Hematopoietic multipotent progenitor cell treated with erythropoietin and hydrocortisone succinate and interleukin-3 and kit ligand, for 4 days (in vitro differentiated cells): ENCODE measurements around the gene MCMBP.
"Not testable (repeated sequence)": the region's sequence is repeated elsewhere in the genome, so short reads cannot be mapped to it uniquely, and the experiment has no call there.

Experiments used
- DNase-seq: peaks from one replicate; pipeline ENCODE4 v3.0.0-alpha.2; 2015

Gene MCMBP

GRCh38 chr10:119827430-119827829 lies 45.2 kb downstream of the MCMBP start:
- no peak for DNase-seq

- no peak for DNase-seq
Measured at GRCh38 chr10:119826771-119827170, 45.9 kb downstream of the MCMBP start.

GRCh38 chr10:119824299-119824698 lies 48.3 kb downstream of the MCMBP start:
- no peak for DNase-seq

- DNase-seq = peak; percentile 62
Measured at GRCh38 chr10:119821182-119821581, 51.5 kb downstream of the MCMBP start.

GRCh38 chr10:119818889-119819270 lies 53.8 kb downstream of the MCMBP start:
- peak; percentile 26 for DNase-seq

- DNase-seq = peak; percentile 65
Measured at GRCh38 chr10:119817991-119818888, 54.4 kb downstream of the MCMBP start.

- DNase-seq = no peak
Measured at GRCh38 chr10:119815671-119816070, 57.0 kb downstream of the MCMBP start.

GRCh38 chr10:119812684-119813083 lies 60.0 kb downstream of the MCMBP start:
- no peak for DNase-seq

GRCh38 chr10:119811122-119811521 lies 61.5 kb downstream of the MCMBP start:
- no peak for DNase-seq

- DNase-seq = peak; percentile 74
Measured at GRCh38 chr10:119807960-119808697, 64.5 kb downstream of the MCMBP start.

- DNase-seq = no peak
Measured at GRCh38 chr10:119806334-119807130, 66.1 kb downstream of the MCMBP start.

GRCh38 chr10:119805702-119806230 lies 66.9 kb downstream of the MCMBP start:
- no peak for DNase-seq

GRCh38 chr10:119803264-119803663 lies 69.4 kb downstream of the MCMBP start:
- no peak for DNase-seq

GRCh38 chr10:119801998-119802538 lies 70.6 kb downstream of the MCMBP start:
- DNase-seq = no peak

- DNase-seq = peak; percentile 35
Measured at GRCh38 chr10:119801176-119801575, 71.5 kb downstream of the MCMBP start.

GRCh38 chr10:119796039-119796438 lies 76.6 kb downstream of the MCMBP start:
- DNase-seq = no peak

- not testable (repeated sequence) for DNase-seq
Measured at GRCh38 chr10:119795101-119795500, 77.5 kb downstream of the MCMBP start.

- peak; percentile 96 for DNase-seq
Measured at GRCh38 chr10:119786117-119786769, 86.4 kb downstream of the MCMBP start.

GRCh38 chr10:119784340-119785067 lies 88.1 kb downstream of the MCMBP start:
- DNase-seq = peak; percentile 83

- DNase-seq = no peak
Measured at GRCh38 chr10:119783665-119784027, 89.0 kb downstream of the MCMBP start.

GRCh38 chr10:119782981-119783664 lies 89.5 kb downstream of the MCMBP start:
- DNase-seq = no peak
